PC-9 (cell line): ENCODE results near the gene TMEM131L. TPM values are rescaled to one million over a fixed set of nuclear protein-coding genes. Genes with fewer than 3 reads are reported as not detected.

Experiments used
- BruUV-seq: library from RNA; stranded (reverse); fragments of 400-500 nt; replicated peaks from 2 replicates; lab custom pipeline; 2021; lab: Mats Ljungman, UMichigan
- CTCF ChIA-PET: fragments of 300-600 bp; sonication (Branson Sonifier 250); formaldehyde crosslinking; loops from one replicate; lab custom pipeline; 2022; ENCODE audit warnings: antibody characterized with exemption; lab: Charles Lee
- POLR2A ChIA-PET: fragments of 300-600 bp; sonication (Branson Sonifier 250); formaldehyde crosslinking; loops from one replicate; lab custom pipeline; 2022; ENCODE audit warnings: antibody characterized with exemption; ENCODE audit not compliant: unreplicated experiment; lab: Charles Lee
- DNase-seq, 2 experiments: peaks; one replicate each; pipeline versions ENCODE4 v3.0.0 to v3.0.0-alpha.2; 2015 to 2022; ENCODE audit warnings: mixed read lengths in 1 of 2
- H2AFZ ChIP-seq: fragments of 200-600 bp; sonication (generic); 2 replicates; pipeline ENCODE4 v1.8.1; 2017; ENCODE audit warnings: antibody characterized with exemption
- H3F3A ChIP-seq: fragments of 200-600 bp; sonication (generic); 2 replicates; pipeline ENCODE4 v1.8.1; 2017; ENCODE audit warnings: antibody characterized with exemption, mild to moderate bottlenecking, low read depth; ENCODE audit not compliant: insufficient read depth
- H3K27ac ChIP-seq: fragments of 200-600 bp; sonication (generic); 2 replicates; pipeline ENCODE4 v1.6.1; 2016; ENCODE audit warnings: mixed run types
- H3K27me3 ChIP-seq: fragments of 200-600 bp; sonication (generic); 2 replicates; pipeline ENCODE4 v1.6.1; 2016; ENCODE audit warnings: low read depth, mixed run types; ENCODE audit not compliant: insufficient read depth
- H3K36me3 ChIP-seq: fragments of 200-600 bp; sonication (generic); 2 replicates; pipeline ENCODE4 v1.6.1; 2016; ENCODE audit warnings: low read depth, mixed run types
- H3K4me1 ChIP-seq: fragments of 200-600 bp; sonication (generic); replicated peaks from 2 replicates; pipeline ENCODE4 v1.6.1; 2016; ENCODE audit warnings: mixed run types; ENCODE audit not compliant: insufficient read depth
- H3K4me2 ChIP-seq: fragments of 200-600 bp; sonication (generic); 2 replicates; pipeline ENCODE4 v1.6.1; 2017; ENCODE audit warnings: mixed run types
- H3K4me3 ChIP-seq: fragments of 200-600 bp; sonication (generic); 2 replicates; pipeline ENCODE4 v1.6.1; 2016; ENCODE audit warnings: mixed run types
- H3K79me2 ChIP-seq: fragments of 200-600 bp; sonication (generic); 2 replicates; pipeline ENCODE4 v1.6.1; 2017; ENCODE audit warnings: low read depth, mixed run types
- H3K9me2 ChIP-seq: fragments of 200-600 bp; sonication (generic); 2 replicates; pipeline ENCODE4 v1.8.1; 2017; ENCODE audit warnings: mild to moderate bottlenecking; ENCODE audit not compliant: insufficient read depth
- H3K9me3 ChIP-seq: fragments of 200-600 bp; sonication (generic); 2 replicates; pipeline ENCODE4 v1.8.1; 2016; ENCODE audit warnings: low read depth; ENCODE audit not compliant: insufficient read depth
- H4K20me1 ChIP-seq: fragments of 200-600 bp; sonication (generic); 2 replicates; pipeline ENCODE4 v1.8.1; 2017; ENCODE audit not compliant: insufficient read depth
- CTCF ChIP-seq: fragments of 200-600 bp; sonication (generic); conservative IDR thresholded peaks from 2 replicates; pipeline ENCODE4 v1.6.1; 2017; ENCODE audit warnings: mixed run types, antibody characterized with exemption, mild to moderate bottlenecking, moderate library complexity
- EZH2 ChIP-seq: fragments of 200-600 bp; sonication (generic); IDR thresholded peaks from 2 replicates; pipeline ENCODE4 v1.8.0; 2017; ENCODE audit warnings: antibody characterized with exemption, low read depth
- intact Hi-C: fragments of 100-400 bp; cut with micrococcal nuclease; formaldehyde crosslinking; loops from one replicate; pipeline ENCODE4 v1.10.0; 2022; ENCODE audit not compliant: unreplicated experiment
- total RNA-seq: library from RNA; stranded (reverse); gene quantifications from 2 replicates; pipeline ENCODE4 v1.2.3, GENCODE V29; 2021

Gene TMEM131L
- total RNA-seq, 1 experiment from 2014 or later: 3.8 TPM

GRCh38 chr4:153638011-153638410, 171.9 kb downstream of the TMEM131L start:
- Histone ChIP-seq H3F3A (no peaks in the 10 kb centered on the region), H2AFZ (no peak overlapping the region), H3K79me2 (no peaks in the 10 kb centered on the region), H4K20me1 (no peaks in the 10 kb centered on the region), H3K4me1 (no peaks in the 10 kb centered on the region), H3K4me2 (no peak overlapping the region), H3K27me3 (no peaks in the 10 kb centered on the region), H3K9me2 (no peaks in the 10 kb centered on the region), H3K27ac (no peak overlapping the region), H3K9me3 (no peaks in the 10 kb centered on the region), H3K4me3 (no peak overlapping the region), H3K36me3 (no peaks in the 10 kb centered on the region)
- no peak for DNase-seq
- no peak for TF ChIP-seq CTCF
- no peak for TF ChIP-seq EZH2
- no TSS peak for BruUV-seq
- CTCF ChIA-PET: no interaction called here
- POLR2A ChIA-PET: no interaction called here
- intact Hi-C loops: no loop called here

- Histone ChIP-seq H3K4me2 (no peak overlapping the region), H3K4me3 (no peak overlapping the region), H3K27me3 (no peaks in the 10 kb centered on the region), H2AFZ (no peak overlapping the region), H3K36me3 (no peaks in the 10 kb centered on the region), H3F3A (no peaks in the 10 kb centered on the region), H3K9me3 (no peaks in the 10 kb centered on the region), H3K4me1 (no peaks in the 10 kb centered on the region), H3K27ac (no peak overlapping the region), H3K79me2 (no peaks in the 10 kb centered on the region), H3K9me2 (no peaks in the 10 kb centered on the region), H4K20me1 (no peaks in the 10 kb centered on the region)
- no peak for TF ChIP-seq CTCF
- no peak for TF ChIP-seq EZH2
- POLR2A ChIA-PET: no interaction called here
- intact Hi-C loops: no loop called here
- no TSS peak for BruUV-seq
- CTCF ChIA-PET: no interaction called here
- no peak for DNase-seq
Measured at GRCh38 chr4:153638999-153639398, 172.8 kb downstream of the TMEM131L start.

- no peaks in the 10 kb centered on the region for H4K20me1 ChIP-seq
- H3K4me1 ChIP-seq: no peaks in the 10 kb centered on the region
- H3K36me3 ChIP-seq: no peaks in the 10 kb centered on the region
- no peaks in the 10 kb centered on the region for H3K9me3 ChIP-seq
- intact Hi-C loops: loop anchor here (5.0 to 10.0 kb wide), 3 partner anchors 295 to 795 kb away; partner anchors contain the start of gene MND1
- H3K27ac ChIP-seq: no peak overlapping the region
- H3K4me2 ChIP-seq: no peak overlapping the region
- CTCF ChIA-PET: no interaction called here
- no peak for DNase-seq
- no peak overlapping the region for H2AFZ ChIP-seq
- no TSS peak for BruUV-seq
- POLR2A ChIA-PET: no interaction called here
- no peaks in the 10 kb centered on the region for H3F3A ChIP-seq
- H3K9me2 ChIP-seq: no peaks in the 10 kb centered on the region
- H3K27me3 ChIP-seq: no peaks in the 10 kb centered on the region
- TF ChIP-seq CTCF (no peak), EZH2 (no peak)
- no peak overlapping the region for H3K4me3 ChIP-seq
- H3K79me2 ChIP-seq: no peaks in the 10 kb centered on the region
Measured at GRCh38 chr4:153639833-153640802, 174.0 kb downstream of the TMEM131L start.
